ENCODE results near the gene GAB3. TPM values are rescaled to one million over a fixed set of nuclear protein-coding genes. Genes with fewer than 3 reads are reported as not detected.

GAB3 gene
- total RNA-seq, 3 donors from 2014 or later = 1.5 to 2.5 (median 2.0) TPM

- peaks cover 36% of the 10 kb centered on the region for H3K36me3 Mint-ChIP-seq (ENCODE audit: insufficient read depth)
- H3K27me3 Mint-ChIP-seq (ENCODE audit: low read depth) = no peaks in the 10 kb centered on the region
- DNase-seq (no peak), ATAC-seq (no peak)
- no peak overlapping the region for H3K4me3 Mint-ChIP-seq
- no peaks in the 10 kb centered on the region for H3K9me3 Mint-ChIP-seq
- H3K4me1 Mint-ChIP-seq (ENCODE audit: low read depth) = peaks cover 15% of the 10 kb centered on the region
Observed at GRCh38 chrX:154774622-154775021, 23.7 kb upstream of the GAB3 start.

- Mint-ChIP-seq H3K9me3 (no peaks in the 10 kb centered on the region), H3K36me3 (ENCODE audit: insufficient read depth) (peaks cover 17% of the 10 kb centered on the region), H3K4me3 (peak within 1 kb of the TSS; percentile 89), H3K4me1 (ENCODE audit: low read depth) (peaks cover 35% of the 10 kb centered on the region), H3K27me3 (ENCODE audit: low read depth) (no peaks in the 10 kb centered on the region)
- ATAC-seq = peak; percentile 87 to 90
- DNase-seq = peak; percentile 93
Observed at GRCh38 chrX:154762537-154763296, 11.8 kb upstream of the GAB3 start, which contains the start of gene DKC1. TSS of gene DKC1 (plus strand) at chrX:154762864. CDS start at chrX:154762966, 102 bp downstream.

- Mint-ChIP-seq H3K4me3 (peak overlapping the region; percentile 89), H3K36me3 (ENCODE audit: insufficient read depth) (peaks cover 12% of the 10 kb centered on the region), H3K9me3 (no peaks in the 10 kb centered on the region), H3K27me3 (ENCODE audit: low read depth) (no peaks in the 10 kb centered on the region), H3K4me1 (ENCODE audit: low read depth) (peaks cover 33% of the 10 kb centered on the region)
- DNase-seq = no peak
- ATAC-seq = no peak
Observed at GRCh38 chrX:154761977-154762536, 11.2 kb upstream of the GAB3 start.

- Mint-ChIP-seq H3K9me3 (no peaks in the 10 kb centered on the region), H3K4me3 (no peak overlapping the region), H3K36me3 (ENCODE audit: insufficient read depth) (no peaks in the 10 kb centered on the region), H3K4me1 (ENCODE audit: low read depth) (peaks cover 14% of the 10 kb centered on the region), H3K27me3 (ENCODE audit: low read depth) (no peaks in the 10 kb centered on the region)
- no peak for ATAC-seq
- DNase-seq = no peak
Observed at GRCh38 chrX:154758696-154759095, 7.8 kb upstream of the GAB3 start.

GRCh38 chrX:154751669-154752271 is 893 bp upstream of the GAB3 start:
- peaks cover 16% of the 10 kb centered on the region for H3K4me1 Mint-ChIP-seq (ENCODE audit: low read depth)
- no peaks in the 10 kb centered on the region for H3K36me3 Mint-ChIP-seq (ENCODE audit: insufficient read depth)
- H3K9me3 Mint-ChIP-seq = no peaks in the 10 kb centered on the region
- H3K27me3 Mint-ChIP-seq (ENCODE audit: low read depth) = no peaks in the 10 kb centered on the region
- ATAC-seq = no peak
- no peak for DNase-seq
- H3K4me3 Mint-ChIP-seq = peak overlapping the region; percentile 75

GRCh38 chrX:154751203-154751668 is 359 bp upstream of the GAB3 start:
- Mint-ChIP-seq H3K9me3 (no peaks in the 10 kb centered on the region), H3K4me1 (ENCODE audit: low read depth) (peaks cover 21% of the 10 kb centered on the region), H3K27me3 (ENCODE audit: low read depth) (no peaks in the 10 kb centered on the region), H3K36me3 (ENCODE audit: insufficient read depth) (no peaks in the 10 kb centered on the region), H3K4me3 (peak overlapping the region; percentile 75)
- no peak for DNase-seq
- ATAC-seq = peak; percentile 29

- Mint-ChIP-seq H3K4me3 (peak overlapping the region; percentile 75), H3K27me3 (ENCODE audit: low read depth) (no peaks in the 10 kb centered on the region), H3K9me3 (no peaks in the 10 kb centered on the region), H3K4me1 (ENCODE audit: low read depth) (peaks cover 26% of the 10 kb centered on the region), H3K36me3 (ENCODE audit: insufficient read depth) (no peaks in the 10 kb centered on the region)
- DNase-seq = no peak
- no peak for ATAC-seq
Observed at GRCh38 chrX:154749856-154750255, 1.0 kb downstream of the GAB3 start.

GRCh38 chrX:154748712-154749339 is 2.1 kb downstream of the GAB3 start:
- DNase-seq (peak; percentile 34), ATAC-seq (peak; percentile 56 to 59)
- Mint-ChIP-seq H3K4me1 (ENCODE audit: low read depth) (peaks cover 31% of the 10 kb centered on the region), H3K4me3 (peak overlapping the region; percentile 21), H3K27me3 (ENCODE audit: low read depth) (no peaks in the 10 kb centered on the region), H3K9me3 (no peaks in the 10 kb centered on the region), H3K36me3 (ENCODE audit: insufficient read depth) (no peaks in the 10 kb centered on the region)

- Mint-ChIP-seq H3K4me1 (ENCODE audit: low read depth) (peaks cover 46% of the 10 kb centered on the region), H3K27me3 (ENCODE audit: low read depth) (no peaks in the 10 kb centered on the region), H3K36me3 (ENCODE audit: insufficient read depth) (no peaks in the 10 kb centered on the region), H3K9me3 (no peaks in the 10 kb centered on the region), H3K4me3 (no peak overlapping the region)
- DNase-seq (no peak), ATAC-seq (no peak)
Observed at GRCh38 chrX:154742613-154743012, 8.3 kb downstream of the GAB3 start.

- peaks cover 62% of the 10 kb centered on the region for H3K4me1 Mint-ChIP-seq (ENCODE audit: low read depth)
- DNase-seq (no peak), ATAC-seq (no peak)
- no peaks in the 10 kb centered on the region for H3K9me3 Mint-ChIP-seq
- H3K27me3 Mint-ChIP-seq (ENCODE audit: low read depth) = no peaks in the 10 kb centered on the region
- no peak overlapping the region for H3K4me3 Mint-ChIP-seq
- no peaks in the 10 kb centered on the region for H3K36me3 Mint-ChIP-seq (ENCODE audit: insufficient read depth)
Observed at GRCh38 chrX:154739952-154740465, 10.9 kb downstream of the GAB3 start.

GRCh38 chrX:154738011-154738738 is 12.7 kb downstream of the GAB3 start:
- Mint-ChIP-seq H3K36me3 (ENCODE audit: insufficient read depth) (no peaks in the 10 kb centered on the region), H3K4me3 (no peak overlapping the region), H3K4me1 (ENCODE audit: low read depth) (peaks cover 74% of the 10 kb centered on the region), H3K27me3 (ENCODE audit: low read depth) (no peaks in the 10 kb centered on the region), H3K9me3 (no peaks in the 10 kb centered on the region)
- peak; percentile 16 to 51 for ATAC-seq
- peak; percentile 28 for DNase-seq

GRCh38 chrX:154737136-154737535 is 13.7 kb downstream of the GAB3 start:
- Mint-ChIP-seq H3K9me3 (no peaks in the 10 kb centered on the region), H3K36me3 (ENCODE audit: insufficient read depth) (no peaks in the 10 kb centered on the region), H3K4me1 (ENCODE audit: low read depth) (peaks cover 81% of the 10 kb centered on the region), H3K4me3 (peak overlapping the region; percentile 13), H3K27me3 (ENCODE audit: low read depth) (no peaks in the 10 kb centered on the region)
- DNase-seq = no peak
- ATAC-seq = no peak

- H3K9me3 Mint-ChIP-seq = no peaks in the 10 kb centered on the region
- peaks cover 92% of the 10 kb centered on the region for H3K4me1 Mint-ChIP-seq (ENCODE audit: low read depth)
- H3K27me3 Mint-ChIP-seq (ENCODE audit: low read depth) = no peaks in the 10 kb centered on the region
- no peaks in the 10 kb centered on the region for H3K36me3 Mint-ChIP-seq (ENCODE audit: insufficient read depth)
- H3K4me3 Mint-ChIP-seq = no peak overlapping the region
- no peak for DNase-seq
- no peak for ATAC-seq
Observed at GRCh38 chrX:154735695-154736393, 15.0 kb downstream of the GAB3 start.

Measured in activated T-cell treated with anti-CD3 and anti-CD28 coated beads, Interleukin-2, amount 50 U/mL, for 4 hours (primary cell).